Endothelial cell of umbilical vein (primary cell): ENCODE measurements around the gene PALM. TPM values are rescaled to one million over a fixed set of nuclear protein-coding genes. Genes with fewer than 3 reads are reported as not detected.

Experiments used
- BruUV-seq: library from RNA; stranded (reverse); fragments of 400-500 nt; replicated peaks from 2 replicates; lab custom pipeline; 2021; lab: Mats Ljungman, UMichigan
- CTCF ChIA-PET: fragments of 300-600, 350-600 bp; sonication (Branson Sonifier 250); formaldehyde crosslinking; loops from one replicate; lab custom pipeline; 2021; ENCODE audit warnings: antibody characterized with exemption, inconsistent platforms; lab: Charles Lee
- POLR2A ChIA-PET: fragments of 300-600, 350-600 bp; sonication (Branson Sonifier 250); formaldehyde crosslinking; loops from one replicate; lab custom pipeline; 2021; ENCODE audit warnings: antibody characterized with exemption, inconsistent platforms; lab: Charles Lee
- DNase-seq: peaks from one replicate; pipeline ENCODE4 v3.0.0-alpha.2; 2011; ENCODE audit warnings: low read depth, low spot score
- FAIRE-seq: peaks from 2 replicates; lab custom pipeline; 2011; peaks lifted over from hg19 to GRCh38; lab: Jason Lieb, UNC
- H2AFZ ChIP-seq: 2 replicates; pipeline ENCODE4 v1.6.0; 2012; ENCODE audit warnings: low read depth, low read length, control low read depth, inconsistent platforms
- H3K27ac ChIP-seq: 2 replicates; pipeline ENCODE4 v1.5.1; 2011; ENCODE audit warnings: low read depth, mild to moderate bottlenecking, control low read depth, low read length, moderate library complexity; ENCODE audit not compliant: insufficient read depth
- H3K27me3 ChIP-seq, 2 experiments: 2 replicates each; pipeline versions ENCODE4 v1.6.0 to v1.6.1; 2011; ENCODE audit warnings: low read length in 2 of 2, mixed read lengths in 1 of 2; ENCODE audit not compliant: control insufficient read depth in 2 of 2, insufficient read depth in 2 of 2
- H3K36me3 ChIP-seq, 2 experiments: 2 replicates in 1 of 2; 3 replicates in 1 of 2; pipeline ENCODE4 v1.5.1; 2011; ENCODE audit warnings: low read length in 2 of 2, mild to moderate bottlenecking in 1 of 2, moderate library complexity in 1 of 2; ENCODE audit not compliant: control insufficient read depth in 2 of 2, insufficient read depth in 2 of 2; ENCODE audit errors: extremely low read depth in 1 of 2
- H3K4me1 ChIP-seq: 3 replicates; pipeline ENCODE4 v1.5.1; 2011; ENCODE audit warnings: mild to moderate bottlenecking, low read length; ENCODE audit not compliant: control insufficient read depth, insufficient read depth; ENCODE audit errors: extremely low read depth
- H3K4me2 ChIP-seq: 2 replicates; pipeline ENCODE4 v1.6.1; 2011; ENCODE audit warnings: low read length, control low read depth, mixed read lengths; ENCODE audit not compliant: insufficient read depth
- H3K4me3 ChIP-seq, 3 experiments: fragments of 200-600 bp in 1 of 3; sonication (generic), shearing (Covaris generic) in 1 of 3; replicated peaks in 1 of 3; 2 replicates each; pipeline ENCODE4 v1.5.1; 2011 to 2016; ENCODE audit warnings: control low read depth in 3 of 3, low read length in 3 of 3, mild to moderate bottlenecking in 2 of 3, inconsistent platforms in 1 of 3, low read depth in 1 of 3, moderate library complexity in 1 of 3; ENCODE audit not compliant: insufficient read depth in 1 of 3
- H3K79me2 ChIP-seq: 2 replicates; pipeline ENCODE4 v1.6.0; 2012; ENCODE audit warnings: low read length, inconsistent platforms; ENCODE audit not compliant: control insufficient read depth, insufficient read depth
- H3K9ac ChIP-seq: replicated peaks from 2 replicates; pipeline ENCODE3; 2011; ENCODE audit warnings: low read length, control low read depth; ENCODE audit not compliant: insufficient read depth; ENCODE audit errors: extremely low read depth
- H3K9me1 ChIP-seq: replicated peaks from 3 replicates; pipeline ENCODE4 v1.6.0; 2011; ENCODE audit warnings: mild to moderate bottlenecking, low read length; ENCODE audit not compliant: control insufficient read depth, insufficient read depth; ENCODE audit errors: extremely low read depth
- H3K9me3 ChIP-seq: replicated peaks from 2 replicates; pipeline ENCODE4 v1.5.1; 2012; ENCODE audit warnings: low read length, inconsistent platforms; ENCODE audit not compliant: control insufficient read depth, insufficient read depth
- H4K20me1 ChIP-seq: replicated peaks from 2 replicates; pipeline ENCODE3; 2011; ENCODE audit warnings: mild to moderate bottlenecking, low read length; ENCODE audit not compliant: control insufficient read depth, insufficient read depth; ENCODE audit errors: extremely low read depth
- EZH2 ChIP-seq: IDR thresholded peaks from 2 replicates; pipeline ENCODE4 v1.6.1; 2012; ENCODE audit warnings: borderline replicate concordance, low read depth, mild to moderate bottlenecking, moderate library complexity, low read length, inconsistent platforms; ENCODE audit not compliant: severe bottlenecking
- FOS ChIP-seq: IDR thresholded peaks from 2 replicates; pipeline ENCODE4 v1.6.1; 2011; ENCODE audit warnings: mild to moderate bottlenecking, low read length, moderate library complexity, borderline replicate concordance; ENCODE audit not compliant: insufficient read depth
- GATA2 ChIP-seq: IDR thresholded peaks from 2 replicates; pipeline ENCODE4 v1.7.0; 2011; ENCODE audit warnings: low read depth, mild to moderate bottlenecking, moderate library complexity, mixed read lengths, low read length; ENCODE audit not compliant: insufficient read length, insufficient read depth
- JUN ChIP-seq: IDR thresholded peaks from 2 replicates; pipeline ENCODE4 v1.6.1; 2011; ENCODE audit warnings: borderline replicate concordance, low read depth; ENCODE audit not compliant: insufficient read length, insufficient read depth
- MYC ChIP-seq: IDR thresholded peaks from one replicate; pipeline ENCODE4 v1.6.1; 2011; ENCODE audit warnings: mild to moderate bottlenecking, low read depth, low read length
- POLR2A ChIP-seq: IDR thresholded peaks from 2 replicates; pipeline ENCODE4 v1.6.1; 2012; ENCODE audit warnings: low read depth, mild to moderate bottlenecking, control low read depth, low read length
- POLR2AphosphoS5 ChIP-seq: IDR thresholded peaks from 2 replicates; pipeline ENCODE4 v1.6.1; 2012; ENCODE audit warnings: low read depth, mild to moderate bottlenecking, control low read depth, low read length, moderate library complexity; ENCODE audit not compliant: insufficient read depth
- dilution Hi-C: fragments of 300-500 bp; cut with MboI; formaldehyde crosslinking; loops from one replicate; pipeline ENCODE4 v1.15.0; 2019; ENCODE audit warnings: low sequenced_read_pairs; ENCODE audit not compliant: extremely low pct_ligation_motif_present
- intact Hi-C: fragments of 100-400 bp; cut with micrococcal nuclease; formaldehyde crosslinking; loops from one replicate; pipeline ENCODE4 v1.10.0; 2022
- polyA plus RNA-seq, 4 experiments: library from polyadenylated mRNA; depleted of rRNA in 3 of 4; stranded (reverse) in 3 of 4; unstranded in 1 of 4; fragments of >200 nt; gene quantifications; 2 replicates each; pipeline versions ENCODE4 v1.2.1 to v1.2.3, GENCODE V29; 2011 to 2012; ENCODE audit warnings: missing spikeins in 1 of 4
- total RNA-seq: library from RNA; stranded (reverse); gene quantifications from 2 replicates; pipeline ENCODE4 v1.2.3, GENCODE V29; 2021
- TF ChIP-seq, protein P1 (sequence below): IDR thresholded peaks from 2 replicates; pipeline ENCODE4 v1.6.1; 2011; ENCODE audit not compliant: insufficient read depth, insufficient read length
- TF ChIP-seq, protein P2 (sequence below), 2 donors: IDR thresholded peaks; 1 replicate in 1 of 2; 2 replicates in 1 of 2; pipeline ENCODE4 v1.5.1; 2011; ENCODE audit warnings: low read length in 2 of 2, mild to moderate bottlenecking in 2 of 2, moderate library complexity in 2 of 2, control low read depth in 1 of 2, inconsistent platforms in 1 of 2, low read depth in 1 of 2; ENCODE audit not compliant: insufficient read depth in 1 of 2; ENCODE audit errors: extremely low read depth in 1 of 2

PALM gene
- total and polyA plus RNA-seq, 2 donors (not counting 3 experiments of a cell fraction or from before 2014, with no cell fraction given), result 3.9 to 31.8 TPM

GRCh38 chr19:679418-680286 lies 29.1 kb upstream of the PALM start:
- DNase-seq (peak; percentile 42), FAIRE-seq (peak; percentile 79)
- ChIA-PET POLR2A (interaction anchor here (0.6 kb wide), 1 partner anchor 17 kb away, joined by 3 read pairs; the partner anchor contains the start of gene RNF126), CTCF (interaction anchor here (0.9 to 2.5 kb wide), 9 partner anchors 10 to 95 kb away, joined by 3 to 12 read pairs (median 7); no protein-coding TSS in a partner anchor)
- Histone ChIP-seq H3K9ac (peak overlapping the region; percentile 79), H3K27me3 (no peaks in the 10 kb centered on the region), H3K36me3 (no peaks in the 10 kb centered on the region), H3K9me3 (no peaks in the 10 kb centered on the region), H3K4me2 (peak overlapping the region; percentile 66), H3K4me3 (peak overlapping the region; percentile 32 to 55 (median 51)), H4K20me1 (no peaks in the 10 kb centered on the region), H3K4me1 (peaks cover 16% of the 10 kb centered on the region), H2AFZ (peak overlapping the region; percentile 38), H3K9me1 (no peaks in the 10 kb centered on the region), H3K79me2 (peaks cover 12% of the 10 kb centered on the region), H3K27ac (peak overlapping the region; percentile 68)
- no TSS peak for BruUV-seq
- dilution Hi-C loops (no loop called here), intact Hi-C loops (loop anchor here (1.0 kb wide), 3 partner anchors 16 to 49 kb away; partner anchors contain the start of gene RNF126)
- TF ChIP-seq GATA2, result no peak

GRCh38 chr19:680287-681028 lies 28.3 kb upstream of the PALM start:
- FAIRE-seq, result peak; percentile 98
- H3K4me3 ChIP-seq, result peak overlapping the region; percentile 31 to 55 (median 49)
- peaks cover 12% of the 10 kb centered on the region for H3K79me2 ChIP-seq
- peak overlapping the region; percentile 73 for H2AFZ ChIP-seq
- dilution Hi-C loops (no loop called here), intact Hi-C loops (loop anchor here (1.0 kb wide), 3 partner anchors 17 to 48 kb away; partner anchors contain the start of gene RNF126)
- peak overlapping the region; percentile 79 for H3K9ac ChIP-seq
- H3K4me1 ChIP-seq, result peaks cover 16% of the 10 kb centered on the region
- no peaks in the 10 kb centered on the region for H4K20me1 ChIP-seq
- no peaks in the 10 kb centered on the region for H3K9me3 ChIP-seq
- ChIA-PET POLR2A (interaction anchor here (0.6 kb wide), 1 partner anchor 18 kb away, joined by 3 read pairs; the partner anchor contains the start of gene RNF126), CTCF (interaction anchor here (1.2 to 2.5 kb wide), 8 partner anchors 11 to 96 kb away, joined by 3 to 12 read pairs (median 6); no protein-coding TSS in a partner anchor)
- peak; percentile 99 for DNase-seq
- no TSS peak for BruUV-seq
- TF ChIP-seq EZH2, result no peak
- no peak for TF ChIP-seq FOS
- TF ChIP-seq POLR2AphosphoS5, result peak; percentile 88
- no peak for TF ChIP-seq GATA2
- no peak for TF ChIP-seq JUN
- TF ChIP-seq, protein P1, sequence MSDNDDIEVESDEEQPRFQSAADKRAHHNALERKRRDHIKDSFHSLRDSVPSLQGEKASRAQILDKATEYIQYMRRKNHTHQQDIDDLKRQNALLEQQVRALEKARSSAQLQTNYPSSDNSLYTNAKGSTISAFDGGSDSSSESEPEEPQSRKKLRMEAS, result peak; percentile 10
- TF ChIP-seq POLR2A, result no peak
- TF ChIP-seq MYC, result no peak
- TF ChIP-seq, protein P2, sequence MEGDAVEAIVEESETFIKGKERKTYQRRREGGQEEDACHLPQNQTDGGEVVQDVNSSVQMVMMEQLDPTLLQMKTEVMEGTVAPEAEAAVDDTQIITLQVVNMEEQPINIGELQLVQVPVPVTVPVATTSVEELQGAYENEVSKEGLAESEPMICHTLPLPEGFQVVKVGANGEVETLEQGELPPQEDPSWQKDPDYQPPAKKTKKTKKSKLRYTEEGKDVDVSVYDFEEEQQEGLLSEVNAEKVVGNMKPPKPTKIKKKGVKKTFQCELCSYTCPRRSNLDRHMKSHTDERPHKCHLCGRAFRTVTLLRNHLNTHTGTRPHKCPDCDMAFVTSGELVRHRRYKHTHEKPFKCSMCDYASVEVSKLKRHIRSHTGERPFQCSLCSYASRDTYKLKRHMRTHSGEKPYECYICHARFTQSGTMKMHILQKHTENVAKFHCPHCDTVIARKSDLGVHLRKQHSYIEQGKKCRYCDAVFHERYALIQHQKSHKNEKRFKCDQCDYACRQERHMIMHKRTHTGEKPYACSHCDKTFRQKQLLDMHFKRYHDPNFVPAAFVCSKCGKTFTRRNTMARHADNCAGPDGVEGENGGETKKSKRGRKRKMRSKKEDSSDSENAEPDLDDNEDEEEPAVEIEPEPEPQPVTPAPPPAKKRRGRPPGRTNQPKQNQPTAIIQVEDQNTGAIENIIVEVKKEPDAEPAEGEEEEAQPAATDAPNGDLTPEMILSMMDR (IDR thresholded peaks at IDR 0.05; ENCODE audit: extremely low read depth in 1 of 2, insufficient read depth in 1 of 2, low read depth in 1 of 2, low read length in 2 of 2), result peak; percentile 33 to 52
- H3K9me1 ChIP-seq, result no peaks in the 10 kb centered on the region
- H3K36me3 ChIP-seq, result no peaks in the 10 kb centered on the region
- H3K27ac ChIP-seq, result peak overlapping the region; percentile 77
- H3K4me2 ChIP-seq, result peak overlapping the region; percentile 56
- no peaks in the 10 kb centered on the region for H3K27me3 ChIP-seq
